DMS79 treated with DMSO at 0.1 percent for 48 hours (cell line): Measurements from ENCODE around the gene CDK5RAP3.
A peak's percentile ranks its signal among the peaks of the same experiment; 100 is the strongest.

Source experiments
- DNase-seq: peaks from one replicate; lab custom pipeline; 2025; lab: John Stamatoyannopoulos, UW

The CDK5RAP3 gene

GRCh38 chr17:47948706-47949196 is 22.2 kb upstream of the CDK5RAP3 start:
- no peak for DNase-seq

DNA sequence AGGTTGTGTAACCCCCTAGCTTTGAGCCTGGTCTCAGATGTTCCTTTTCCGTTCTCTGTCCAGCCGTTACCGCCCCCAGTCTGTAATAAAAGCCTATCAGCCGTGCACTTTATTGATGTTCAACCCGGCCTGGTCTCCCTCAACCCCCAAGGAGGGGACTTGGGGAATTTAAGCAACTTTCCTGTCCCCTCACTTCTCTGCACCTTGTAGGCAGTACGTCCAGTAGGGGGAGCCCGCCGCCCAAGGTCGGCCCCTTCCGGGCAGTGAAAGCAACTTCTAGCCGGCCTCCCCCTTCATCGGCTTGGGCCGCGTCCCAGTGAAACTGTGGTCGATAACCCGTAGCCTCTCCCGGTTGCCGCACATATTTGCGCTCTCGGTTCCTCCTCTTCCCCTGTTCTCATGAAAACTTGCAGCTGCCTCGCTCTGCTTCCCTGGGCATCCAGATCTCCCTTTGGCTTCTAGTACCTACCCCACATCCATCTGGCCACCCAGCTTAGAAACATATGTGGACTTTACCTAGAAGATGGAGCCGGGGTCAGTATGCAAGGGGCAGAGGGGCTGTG is 21.6 kb upstream of the CDK5RAP3 start:
- peak; percentile 88 for DNase-seq

- peak; percentile 27 for DNase-seq
These were observed 21.0 kb upstream of the CDK5RAP3 start for GRCh38 chr17:47949946-47950345.

DNA sequence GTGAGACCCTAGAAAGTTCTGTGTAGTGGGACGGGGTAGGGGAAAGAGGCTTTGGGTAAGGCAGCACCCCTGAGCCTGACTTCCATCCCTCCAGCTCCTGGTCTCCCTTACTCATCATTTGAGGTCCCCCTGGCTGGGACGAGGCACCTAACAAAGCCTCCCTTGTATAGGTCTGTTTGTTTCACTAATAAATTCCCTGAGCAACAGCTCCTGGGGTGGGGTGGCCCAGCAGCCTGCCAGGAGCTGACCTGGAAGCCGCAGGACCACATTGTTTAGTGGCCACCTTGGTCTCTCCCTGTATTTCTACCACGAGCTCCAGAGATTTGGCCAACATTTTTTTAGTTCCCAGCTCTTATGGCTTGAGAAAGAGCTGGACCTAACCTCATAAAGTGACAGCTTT is 20.5 kb upstream of the CDK5RAP3 start:
- no peak for DNase-seq

DNA sequence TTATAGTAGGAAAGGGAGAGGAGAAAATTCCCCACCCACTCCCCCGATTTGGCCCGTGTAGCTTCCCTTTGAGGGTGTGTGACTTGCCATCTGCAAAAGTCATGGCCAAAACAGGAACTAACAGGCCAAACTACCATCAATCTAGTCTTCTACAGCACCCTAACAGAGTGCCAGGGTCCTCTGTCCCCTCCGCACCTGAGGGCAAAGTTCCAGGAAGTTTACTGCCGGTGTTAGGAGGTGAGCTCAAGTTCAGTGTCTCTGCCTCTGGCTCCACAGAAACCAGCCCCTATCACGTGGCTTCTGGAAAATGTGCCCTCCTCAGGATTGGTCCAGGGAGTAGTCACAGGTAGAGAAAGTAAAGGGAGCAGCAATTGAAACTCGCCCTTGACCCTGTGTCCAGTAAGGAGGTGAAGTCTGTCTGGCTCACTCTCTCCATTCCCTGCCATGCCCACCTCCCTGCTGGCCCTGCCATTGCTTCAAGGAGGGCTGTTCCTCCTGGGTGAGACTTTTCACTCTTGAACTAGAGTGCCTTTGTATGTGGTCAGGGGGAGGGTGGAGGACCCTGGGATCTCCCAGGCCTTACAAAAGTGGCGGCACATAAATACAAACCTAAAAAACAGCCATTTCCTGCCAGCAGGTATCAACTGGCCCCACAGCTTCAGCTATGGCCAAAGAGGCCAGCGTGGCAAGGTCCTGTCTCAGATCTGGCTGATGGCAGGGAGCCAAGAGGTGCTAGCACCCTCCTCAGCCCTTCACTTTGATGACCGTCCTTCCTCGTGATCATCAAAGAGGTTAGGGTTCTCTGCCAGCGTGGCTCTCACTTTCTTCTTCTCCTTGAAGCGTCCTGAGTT is 18.5 kb upstream of the CDK5RAP3 start:
- no peak for DNase-seq

DNA sequence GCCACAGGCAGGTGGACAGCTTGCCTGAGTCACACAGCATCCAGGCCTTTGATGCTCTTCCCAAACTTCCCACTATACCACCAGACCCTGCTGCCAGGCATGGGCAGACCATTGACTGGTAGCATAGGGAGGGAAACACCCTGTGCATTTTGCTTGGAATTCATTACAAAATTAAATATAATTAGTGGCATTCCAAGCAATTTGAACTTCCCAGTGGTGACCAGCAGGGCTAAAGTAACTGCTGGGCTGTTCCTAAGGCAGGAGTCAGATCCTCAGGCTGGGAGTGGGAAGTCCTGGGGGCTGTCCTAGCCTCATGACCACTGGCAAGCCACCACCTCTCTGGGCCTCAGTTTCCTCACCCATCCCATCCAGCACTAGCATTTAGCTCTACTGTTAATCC is 17.0 kb upstream of the CDK5RAP3 start:
- DNase-seq, result no peak

DNA sequence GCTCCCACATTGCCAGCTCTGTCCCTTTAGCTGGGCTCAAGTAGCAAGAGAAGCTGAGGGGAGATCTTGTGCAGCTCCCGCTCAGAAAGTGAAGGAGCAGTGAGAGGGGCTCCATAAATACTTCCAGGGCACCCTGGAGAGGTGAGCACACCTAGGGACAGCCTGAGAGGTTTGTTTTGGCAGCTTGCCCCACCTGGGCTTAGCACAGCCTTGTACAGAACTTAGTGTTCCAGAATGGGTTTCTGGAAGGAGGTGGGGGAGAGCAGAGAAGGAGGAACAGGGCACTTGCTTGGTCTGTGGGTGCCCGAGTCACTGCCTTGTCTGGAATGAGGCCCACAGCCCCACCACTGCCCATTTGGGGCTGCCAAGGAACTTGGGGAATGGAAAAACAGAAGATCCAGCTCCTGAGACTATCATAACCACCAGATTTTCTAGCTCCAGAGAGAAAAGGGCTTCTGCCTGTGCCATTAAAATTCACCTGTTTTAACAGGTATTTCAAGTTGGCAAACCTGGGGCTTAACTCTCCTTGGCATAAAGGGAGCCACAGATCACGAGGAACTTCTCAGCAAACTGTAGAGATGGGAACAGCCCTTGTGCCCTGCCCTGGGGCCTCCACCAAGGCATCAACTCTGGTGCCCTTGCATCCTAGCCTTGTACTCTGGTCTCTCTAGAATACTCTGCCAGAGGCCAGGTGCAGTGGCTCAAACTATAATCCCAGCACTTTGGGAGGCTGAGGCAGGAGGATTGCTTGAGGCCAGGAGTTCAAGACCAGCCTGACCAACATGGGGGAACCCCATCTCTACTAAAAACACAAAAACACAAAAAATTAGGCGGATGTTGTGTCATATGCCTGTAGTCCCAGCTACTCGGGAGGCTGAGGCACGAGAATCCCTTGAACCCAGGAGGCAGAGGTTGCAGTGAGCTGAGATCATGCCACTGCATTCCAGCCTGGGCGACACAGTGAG is 15.1 kb upstream of the CDK5RAP3 start:
- peak; percentile 94 for DNase-seq

DNA sequence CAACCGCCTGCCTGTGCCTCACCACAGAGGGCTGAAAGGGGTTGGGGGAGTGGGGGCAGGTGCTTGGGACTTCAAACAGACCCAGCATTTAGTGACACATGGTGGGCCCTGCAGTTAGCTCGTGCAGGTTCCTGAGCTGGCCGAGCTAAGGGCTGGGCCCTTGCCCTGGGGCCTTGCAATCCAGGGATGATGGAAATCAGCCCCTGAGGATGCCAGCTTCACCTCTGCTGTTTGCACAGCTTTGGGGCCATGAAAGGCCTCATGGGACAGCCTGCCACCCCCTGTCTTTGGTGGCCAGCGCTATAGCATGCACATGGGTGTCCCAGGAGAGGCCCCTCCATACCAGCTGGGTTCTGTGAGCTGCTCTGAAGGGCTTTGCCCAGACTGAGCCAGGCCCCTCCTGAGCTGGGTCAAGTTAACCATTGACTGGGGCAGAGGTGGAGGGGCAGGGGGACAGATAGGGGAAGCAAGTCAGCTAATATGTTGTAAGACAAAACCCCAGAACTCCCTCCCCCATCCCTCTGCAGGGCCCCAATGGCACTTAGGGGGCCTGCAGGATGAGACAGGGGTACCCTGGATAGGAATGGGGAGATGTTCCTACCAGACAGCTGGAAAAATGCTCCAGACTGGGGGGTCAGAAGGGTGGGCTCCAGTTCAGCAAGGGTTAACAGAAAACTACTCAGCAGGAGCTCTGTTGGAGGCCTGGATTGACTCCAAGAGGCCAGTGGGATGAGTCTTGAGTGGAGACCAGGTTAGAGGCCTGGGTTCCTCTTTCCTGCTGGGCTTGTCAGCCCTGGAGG is 13.9 kb upstream of the CDK5RAP3 start:
- DNase-seq, result no peak

GRCh38 chr17:47957591-47958490 is 13.1 kb upstream of the CDK5RAP3 start, which contains the start of gene PRR15L:
Gene PRR15L (minus strand): TSS chr17:47957883. CDS start chr17:47953234, 4,649 bp downstream.
- DNase-seq, result peak; percentile 96

DNA sequence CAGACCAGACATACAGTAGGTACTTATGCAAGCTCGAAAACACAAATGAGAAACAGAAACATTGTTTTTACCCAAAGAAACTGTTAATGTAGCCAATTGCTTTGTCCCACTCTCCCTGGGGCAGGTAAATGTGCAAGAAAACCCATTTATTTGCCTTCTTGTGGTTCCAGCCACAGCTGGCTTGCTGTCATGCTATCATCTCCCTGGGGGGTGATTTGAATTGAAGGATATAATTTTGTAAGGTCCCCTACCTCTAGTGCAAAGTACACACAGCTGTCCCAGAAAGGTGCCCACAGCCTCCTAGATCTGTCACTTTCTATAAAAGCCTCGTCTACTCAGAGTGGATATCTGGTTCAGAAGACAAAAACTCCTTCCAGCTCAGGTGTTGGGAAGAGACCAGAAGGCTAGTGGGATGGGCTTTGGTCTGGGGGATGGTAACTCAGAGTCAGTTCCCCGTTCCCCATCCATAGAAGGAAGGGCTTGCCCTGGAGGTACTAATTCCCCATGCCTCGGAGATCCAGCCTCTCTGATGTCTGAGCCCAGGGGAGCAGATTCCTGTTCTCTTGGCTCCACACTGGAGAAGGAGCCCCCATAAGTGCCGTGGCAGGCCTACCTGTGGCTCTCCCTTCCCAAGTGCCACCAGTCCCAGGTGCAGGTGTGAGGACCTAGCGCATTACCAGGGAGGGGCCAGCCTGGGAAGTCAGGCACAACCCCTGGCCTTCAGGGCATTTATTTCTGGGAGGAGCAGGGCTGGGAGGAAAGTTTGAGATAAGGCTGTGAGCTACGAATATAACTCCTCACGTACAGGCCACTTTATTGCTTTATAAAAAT is 10.9 kb upstream of the CDK5RAP3 start:
- peak; percentile 64 for DNase-seq

DNA sequence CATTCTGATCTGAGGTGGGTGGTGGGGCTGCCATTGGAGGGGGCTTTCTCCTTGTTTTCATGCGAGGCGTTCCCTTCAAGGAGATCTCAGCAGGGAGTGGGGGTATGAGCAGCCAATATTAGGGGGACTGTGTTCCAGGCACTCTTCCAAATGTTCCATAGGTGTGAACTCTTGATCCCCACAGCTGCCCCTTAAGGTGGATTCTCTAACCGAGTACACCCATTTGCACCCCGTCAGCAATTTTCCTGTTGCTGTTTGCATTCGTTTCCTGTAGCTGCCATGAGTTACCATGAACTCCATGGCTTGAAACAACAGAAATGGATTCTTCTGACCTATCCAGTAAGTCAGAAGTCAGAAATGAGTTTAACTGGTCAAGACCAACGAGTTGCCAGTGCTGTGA is 9.5 kb upstream of the CDK5RAP3 start:
- no peak for DNase-seq

DNA sequence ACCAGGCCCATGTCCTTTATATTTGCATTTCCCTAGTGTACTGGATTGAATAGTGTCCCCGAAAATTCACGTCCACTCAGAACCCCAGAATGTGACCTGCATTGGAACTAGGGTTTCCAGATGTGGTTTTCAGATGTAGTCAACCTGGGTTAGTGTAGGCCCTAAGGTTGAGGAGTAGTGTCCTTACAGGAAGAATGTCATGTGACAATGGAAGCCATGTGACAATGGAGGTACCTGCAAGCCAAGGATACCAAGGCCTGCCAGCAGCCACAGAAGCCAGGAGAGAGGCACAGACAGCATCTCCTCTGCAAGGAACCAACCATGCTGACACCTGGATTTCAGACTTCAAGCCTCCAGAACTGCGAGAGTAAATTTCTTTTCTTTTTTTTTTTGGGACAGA is 8.0 kb upstream of the CDK5RAP3 start:
- DNase-seq, result no peak

DNA sequence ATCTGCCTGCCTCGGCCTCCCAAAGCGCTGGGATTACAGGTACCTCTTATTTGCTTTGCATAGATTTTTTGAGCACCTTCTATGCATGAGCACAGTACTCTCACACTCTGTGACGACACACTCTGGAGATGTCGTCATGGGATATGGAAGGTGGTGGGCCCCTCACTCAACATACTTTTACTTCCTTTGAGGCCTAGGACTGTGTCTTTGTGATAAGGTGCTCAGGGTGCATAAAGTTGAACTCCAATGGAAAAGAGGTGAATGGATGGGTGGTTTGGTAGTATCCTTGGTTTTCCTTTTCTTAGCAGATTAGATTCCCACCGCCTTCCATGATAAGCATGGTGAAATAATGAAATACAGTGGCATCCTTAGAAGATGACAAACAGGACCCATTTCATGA is 6.1 kb upstream of the CDK5RAP3 start:
- no peak for DNase-seq

DNA sequence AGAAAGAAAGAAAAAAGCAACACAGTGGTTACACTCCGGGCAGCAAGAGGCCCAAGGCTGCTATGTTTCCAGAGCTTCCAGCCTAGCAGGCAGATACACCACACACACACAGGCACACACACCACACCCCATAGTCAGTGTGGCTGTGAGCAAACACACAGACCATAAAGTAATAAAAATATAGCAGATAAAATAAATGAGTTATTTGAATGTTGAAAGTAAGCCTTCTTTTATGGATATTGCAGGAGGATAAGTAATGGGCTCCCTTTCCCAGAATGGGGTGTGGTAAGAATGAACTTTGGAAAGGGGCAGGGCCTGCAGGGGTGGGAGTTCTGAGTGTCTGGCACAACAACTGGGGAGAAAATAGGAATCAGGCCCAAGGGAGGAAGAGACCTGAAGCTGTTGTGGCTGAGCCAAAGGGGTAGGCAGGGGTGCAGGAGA is 4.8 kb upstream of the CDK5RAP3 start:
- no peak for DNase-seq

DNA sequence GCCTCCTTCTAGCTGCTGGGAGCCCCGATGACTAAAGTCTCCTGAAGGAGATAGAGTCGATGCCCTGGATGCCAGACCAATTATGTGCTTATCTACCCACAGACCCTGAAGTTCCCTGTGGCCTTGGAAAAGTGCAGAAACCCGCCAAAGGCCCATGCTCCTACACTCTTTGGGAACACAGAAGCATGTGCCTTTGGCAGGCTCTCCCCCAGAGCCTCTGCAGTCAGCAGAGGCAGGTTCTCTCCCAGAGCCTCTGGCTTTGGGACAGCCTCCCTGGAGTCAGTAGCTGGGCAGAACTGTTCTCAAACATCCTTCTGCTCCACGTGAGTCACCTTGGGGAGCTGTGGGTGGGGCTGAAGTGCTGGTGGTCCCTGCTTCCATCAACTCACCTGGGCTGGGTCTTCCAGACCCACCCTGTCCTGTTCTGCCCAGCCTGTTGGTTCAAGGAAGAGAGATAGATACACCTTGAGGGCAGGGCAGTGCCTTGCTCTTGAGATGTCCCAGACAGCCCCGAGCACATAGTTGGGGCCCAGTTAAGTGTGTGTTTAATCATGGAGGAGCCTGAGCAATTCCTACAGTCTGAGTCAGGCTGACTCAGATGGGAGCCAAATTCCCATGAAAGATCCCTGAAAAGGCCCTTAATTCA is 3.2 kb upstream of the CDK5RAP3 start:
- DNase-seq, result no peak

DNA sequence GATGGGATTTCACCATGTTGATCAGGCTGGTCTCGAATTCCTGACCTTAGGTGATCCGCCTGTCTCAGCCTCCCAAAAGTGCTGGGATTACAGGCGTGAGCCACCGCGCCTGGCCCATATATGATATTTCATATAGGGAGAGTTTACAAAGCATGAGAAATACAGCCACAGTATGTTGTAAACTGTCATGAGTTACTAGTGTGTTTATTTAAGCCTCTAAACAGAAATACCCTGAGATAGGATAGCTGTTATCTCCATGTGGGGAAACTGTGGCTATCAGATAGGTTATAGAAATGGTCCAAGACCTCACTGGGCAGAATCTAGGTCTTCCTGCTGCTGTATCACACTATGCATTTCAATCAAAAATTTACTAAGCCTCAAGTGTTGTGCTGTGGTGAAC is 2.1 kb upstream of the CDK5RAP3 start:
- DNase-seq, result no peak

GRCh38 chr17:47969930-47970724 is 786 bp upstream of the CDK5RAP3 start:
- DNase-seq, result no peak

DNA sequence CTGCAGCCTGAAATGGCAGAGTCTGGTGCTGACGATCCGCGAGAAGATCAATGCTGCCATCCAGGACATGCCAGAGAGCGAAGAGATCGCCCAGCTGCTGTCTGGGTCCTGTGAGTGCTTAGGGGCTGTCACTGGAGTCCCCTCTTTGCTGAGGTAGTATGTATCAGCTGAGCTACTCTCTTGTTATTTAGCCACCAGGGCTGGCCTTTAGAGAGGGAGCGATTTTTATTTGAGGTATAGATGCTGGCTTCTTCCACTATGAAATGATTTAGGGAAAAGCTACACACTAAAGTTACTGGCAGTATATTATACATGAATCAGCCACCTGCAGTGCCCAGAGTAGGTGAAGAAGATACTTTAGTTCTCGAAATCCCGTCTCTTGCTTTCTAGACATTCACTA is 2.6 kb downstream of the CDK5RAP3 start:
- no peak for DNase-seq
